Endothelial cell of umbilical vein (primary cell): ENCODE results near the gene DEXI. TPM values are rescaled to one million over a fixed set of nuclear protein-coding genes. Genes with fewer than 3 reads are reported as not detected.

ENCODE experiments used
- BruUV-seq: library from RNA; stranded (reverse); fragments of 400-500 nt; replicated peaks from 2 replicates; lab custom pipeline; 2021; lab: Mats Ljungman, UMichigan
- CTCF ChIA-PET: fragments of 300-600, 350-600 bp; sonication (Branson Sonifier 250); formaldehyde crosslinking; loops from one replicate; lab custom pipeline; 2021; ENCODE audit warnings: antibody characterized with exemption, inconsistent platforms; lab: Charles Lee
- POLR2A ChIA-PET: fragments of 300-600, 350-600 bp; sonication (Branson Sonifier 250); formaldehyde crosslinking; loops from one replicate; lab custom pipeline; 2021; ENCODE audit warnings: antibody characterized with exemption, inconsistent platforms; lab: Charles Lee
- DNase-seq: peaks from one replicate; pipeline ENCODE4 v3.0.0-alpha.2; 2011; ENCODE audit warnings: low read depth, low spot score
- FAIRE-seq: peaks from 2 replicates; lab custom pipeline; 2011; peaks lifted over from hg19 to GRCh38; lab: Jason Lieb, UNC
- H2AFZ ChIP-seq: 2 replicates; pipeline ENCODE4 v1.6.0; 2012; ENCODE audit warnings: low read depth, low read length, control low read depth, inconsistent platforms
- H3K27ac ChIP-seq: 2 replicates; pipeline ENCODE4 v1.5.1; 2011; ENCODE audit warnings: low read depth, mild to moderate bottlenecking, control low read depth, low read length, moderate library complexity; ENCODE audit not compliant: insufficient read depth
- H3K27me3 ChIP-seq, 2 experiments: 2 replicates each; pipeline versions ENCODE4 v1.6.0 to v1.6.1; 2011; ENCODE audit warnings: low read length in 2 of 2, mixed read lengths in 1 of 2; ENCODE audit not compliant: control insufficient read depth in 2 of 2, insufficient read depth in 2 of 2
- H3K36me3 ChIP-seq, 2 experiments: 2 replicates in 1 of 2; 3 replicates in 1 of 2; pipeline ENCODE4 v1.5.1; 2011; ENCODE audit warnings: low read length in 2 of 2, mild to moderate bottlenecking in 1 of 2, moderate library complexity in 1 of 2; ENCODE audit not compliant: control insufficient read depth in 2 of 2, insufficient read depth in 2 of 2; ENCODE audit errors: extremely low read depth in 1 of 2
- H3K4me1 ChIP-seq: 3 replicates; pipeline ENCODE4 v1.5.1; 2011; ENCODE audit warnings: mild to moderate bottlenecking, low read length; ENCODE audit not compliant: control insufficient read depth, insufficient read depth; ENCODE audit errors: extremely low read depth
- H3K4me2 ChIP-seq: 2 replicates; pipeline ENCODE4 v1.6.1; 2011; ENCODE audit warnings: low read length, control low read depth, mixed read lengths; ENCODE audit not compliant: insufficient read depth
- H3K4me3 ChIP-seq, 3 experiments: fragments of 200-600 bp in 1 of 3; sonication (generic), shearing (Covaris generic) in 1 of 3; replicated peaks in 1 of 3; 2 replicates each; pipeline ENCODE4 v1.5.1; 2011 to 2016; ENCODE audit warnings: control low read depth in 3 of 3, low read length in 3 of 3, mild to moderate bottlenecking in 2 of 3, inconsistent platforms in 1 of 3, low read depth in 1 of 3, moderate library complexity in 1 of 3; ENCODE audit not compliant: insufficient read depth in 1 of 3
- H3K79me2 ChIP-seq: 2 replicates; pipeline ENCODE4 v1.6.0; 2012; ENCODE audit warnings: low read length, inconsistent platforms; ENCODE audit not compliant: control insufficient read depth, insufficient read depth
- H3K9ac ChIP-seq: replicated peaks from 2 replicates; pipeline ENCODE3; 2011; ENCODE audit warnings: low read length, control low read depth; ENCODE audit not compliant: insufficient read depth; ENCODE audit errors: extremely low read depth
- H3K9me1 ChIP-seq: replicated peaks from 3 replicates; pipeline ENCODE4 v1.6.0; 2011; ENCODE audit warnings: mild to moderate bottlenecking, low read length; ENCODE audit not compliant: control insufficient read depth, insufficient read depth; ENCODE audit errors: extremely low read depth
- H3K9me3 ChIP-seq: replicated peaks from 2 replicates; pipeline ENCODE4 v1.5.1; 2012; ENCODE audit warnings: low read length, inconsistent platforms; ENCODE audit not compliant: control insufficient read depth, insufficient read depth
- H4K20me1 ChIP-seq: replicated peaks from 2 replicates; pipeline ENCODE3; 2011; ENCODE audit warnings: mild to moderate bottlenecking, low read length; ENCODE audit not compliant: control insufficient read depth, insufficient read depth; ENCODE audit errors: extremely low read depth
- EZH2 ChIP-seq: IDR thresholded peaks from 2 replicates; pipeline ENCODE4 v1.6.1; 2012; ENCODE audit warnings: borderline replicate concordance, low read depth, mild to moderate bottlenecking, moderate library complexity, low read length, inconsistent platforms; ENCODE audit not compliant: severe bottlenecking
- FOS ChIP-seq: IDR thresholded peaks from 2 replicates; pipeline ENCODE4 v1.6.1; 2011; ENCODE audit warnings: mild to moderate bottlenecking, low read length, moderate library complexity, borderline replicate concordance; ENCODE audit not compliant: insufficient read depth
- GATA2 ChIP-seq: IDR thresholded peaks from 2 replicates; pipeline ENCODE4 v1.7.0; 2011; ENCODE audit warnings: low read depth, mild to moderate bottlenecking, moderate library complexity, mixed read lengths, low read length; ENCODE audit not compliant: insufficient read length, insufficient read depth
- JUN ChIP-seq: IDR thresholded peaks from 2 replicates; pipeline ENCODE4 v1.6.1; 2011; ENCODE audit warnings: borderline replicate concordance, low read depth; ENCODE audit not compliant: insufficient read length, insufficient read depth
- MYC ChIP-seq: IDR thresholded peaks from one replicate; pipeline ENCODE4 v1.6.1; 2011; ENCODE audit warnings: mild to moderate bottlenecking, low read depth, low read length
- POLR2A ChIP-seq: IDR thresholded peaks from 2 replicates; pipeline ENCODE4 v1.6.1; 2012; ENCODE audit warnings: low read depth, mild to moderate bottlenecking, control low read depth, low read length
- POLR2AphosphoS5 ChIP-seq: IDR thresholded peaks from 2 replicates; pipeline ENCODE4 v1.6.1; 2012; ENCODE audit warnings: low read depth, mild to moderate bottlenecking, control low read depth, low read length, moderate library complexity; ENCODE audit not compliant: insufficient read depth
- dilution Hi-C: fragments of 300-500 bp; cut with MboI; formaldehyde crosslinking; loops from one replicate; pipeline ENCODE4 v1.15.0; 2019; ENCODE audit warnings: low sequenced_read_pairs; ENCODE audit not compliant: extremely low pct_ligation_motif_present
- intact Hi-C: fragments of 100-400 bp; cut with micrococcal nuclease; formaldehyde crosslinking; loops from one replicate; pipeline ENCODE4 v1.10.0; 2022
- polyA plus RNA-seq, 4 experiments: library from polyadenylated mRNA; depleted of rRNA in 3 of 4; stranded (reverse) in 3 of 4; unstranded in 1 of 4; fragments of >200 nt; gene quantifications; 2 replicates each; pipeline versions ENCODE4 v1.2.1 to v1.2.3, GENCODE V29; 2011 to 2012; ENCODE audit warnings: missing spikeins in 1 of 4
- total RNA-seq: library from RNA; stranded (reverse); gene quantifications from 2 replicates; pipeline ENCODE4 v1.2.3, GENCODE V29; 2021
- TF ChIP-seq, protein P1 (sequence below): IDR thresholded peaks from 2 replicates; pipeline ENCODE4 v1.6.1; 2011; ENCODE audit not compliant: insufficient read depth, insufficient read length
- TF ChIP-seq, protein P2 (sequence below), 2 donors: IDR thresholded peaks; 1 replicate in 1 of 2; 2 replicates in 1 of 2; pipeline ENCODE4 v1.5.1; 2011; ENCODE audit warnings: low read length in 2 of 2, mild to moderate bottlenecking in 2 of 2, moderate library complexity in 2 of 2, control low read depth in 1 of 2, inconsistent platforms in 1 of 2, low read depth in 1 of 2; ENCODE audit not compliant: insufficient read depth in 1 of 2; ENCODE audit errors: extremely low read depth in 1 of 2

Gene DEXI
- total and polyA plus RNA-seq, 2 donors (not counting 3 experiments of a cell fraction or from before 2014, with no cell fraction given) = 32.8 to 69.5 TPM

DNA sequence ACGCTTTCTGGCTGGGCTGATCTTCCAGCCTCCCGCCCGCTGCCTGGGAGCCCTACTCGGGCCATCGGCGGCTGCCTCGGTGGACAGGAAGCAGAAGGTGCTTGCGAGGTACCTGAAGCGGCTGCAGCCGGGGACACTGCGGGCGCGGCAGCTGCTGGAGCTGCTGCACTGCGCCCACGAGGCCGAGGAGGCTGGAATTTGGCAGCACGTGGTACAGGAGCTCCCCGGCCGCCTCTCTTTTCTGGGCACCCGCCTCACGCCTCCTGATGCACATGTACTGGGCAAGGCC lies 34.6 kb downstream of the DEXI start:
- H3K9ac ChIP-seq = no peak overlapping the region
- H3K27ac ChIP-seq = no peak overlapping the region
- no peak overlapping the region for H3K4me3 ChIP-seq
- no peaks in the 10 kb centered on the region for H3K79me2 ChIP-seq
- H3K9me3 ChIP-seq = no peaks in the 10 kb centered on the region
- H3K4me2 ChIP-seq = no peak overlapping the region
- H4K20me1 ChIP-seq = no peaks in the 10 kb centered on the region
- no peaks in the 10 kb centered on the region for H3K27me3 ChIP-seq
- no peaks in the 10 kb centered on the region for H3K4me1 ChIP-seq
- TF ChIP-seq POLR2A (no peak), JUN (no peak), MYC (no peak), FOS (no peak), POLR2AphosphoS5 (no peak), GATA2 (no peak), EZH2 (no peak)
- TF ChIP-seq, protein P1, sequence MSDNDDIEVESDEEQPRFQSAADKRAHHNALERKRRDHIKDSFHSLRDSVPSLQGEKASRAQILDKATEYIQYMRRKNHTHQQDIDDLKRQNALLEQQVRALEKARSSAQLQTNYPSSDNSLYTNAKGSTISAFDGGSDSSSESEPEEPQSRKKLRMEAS = no peak
- TF ChIP-seq, protein P2, sequence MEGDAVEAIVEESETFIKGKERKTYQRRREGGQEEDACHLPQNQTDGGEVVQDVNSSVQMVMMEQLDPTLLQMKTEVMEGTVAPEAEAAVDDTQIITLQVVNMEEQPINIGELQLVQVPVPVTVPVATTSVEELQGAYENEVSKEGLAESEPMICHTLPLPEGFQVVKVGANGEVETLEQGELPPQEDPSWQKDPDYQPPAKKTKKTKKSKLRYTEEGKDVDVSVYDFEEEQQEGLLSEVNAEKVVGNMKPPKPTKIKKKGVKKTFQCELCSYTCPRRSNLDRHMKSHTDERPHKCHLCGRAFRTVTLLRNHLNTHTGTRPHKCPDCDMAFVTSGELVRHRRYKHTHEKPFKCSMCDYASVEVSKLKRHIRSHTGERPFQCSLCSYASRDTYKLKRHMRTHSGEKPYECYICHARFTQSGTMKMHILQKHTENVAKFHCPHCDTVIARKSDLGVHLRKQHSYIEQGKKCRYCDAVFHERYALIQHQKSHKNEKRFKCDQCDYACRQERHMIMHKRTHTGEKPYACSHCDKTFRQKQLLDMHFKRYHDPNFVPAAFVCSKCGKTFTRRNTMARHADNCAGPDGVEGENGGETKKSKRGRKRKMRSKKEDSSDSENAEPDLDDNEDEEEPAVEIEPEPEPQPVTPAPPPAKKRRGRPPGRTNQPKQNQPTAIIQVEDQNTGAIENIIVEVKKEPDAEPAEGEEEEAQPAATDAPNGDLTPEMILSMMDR (IDR thresholded peaks at IDR 0.05; ENCODE audit: extremely low read depth in 1 of 2, insufficient read depth in 1 of 2, low read depth in 1 of 2, low read length in 2 of 2) = no peak
- H3K36me3 ChIP-seq = no peaks in the 10 kb centered on the region
- dilution Hi-C loops (no loop called here), intact Hi-C loops (no loop called here)
- DNase-seq (no peak), FAIRE-seq (no peak)
- BruUV-seq = no TSS peak
- CTCF ChIA-PET = interaction anchor here (1.5 kb wide), 1 partner anchor 11 kb away, joined by 6 read pairs; no protein-coding TSS in a partner anchor
- H3K9me1 ChIP-seq = no peaks in the 10 kb centered on the region
- POLR2A ChIA-PET = no interaction called here
- no peak overlapping the region for H2AFZ ChIP-seq
